GM21723 (cell line): ENCODE data around the gene FAM114A1.

Experiments used
- ATAC-seq: cut with Tn5 transposase; IDR thresholded peaks from one replicate; pipeline ENCODE4 v1.9.1; 2021; ENCODE audit warnings: mild to moderate bottlenecking, moderate library complexity; ENCODE audit not compliant: unreplicated experiment

FAM114A1 gene

GRCh38 chr4:38857354-38858096 is 10.1 kb upstream of the FAM114A1 start:
- peak; percentile 67 for ATAC-seq

GRCh38 chr4:38858097-38858420 is 9.5 kb upstream of the FAM114A1 start:
- ATAC-seq: no peak

- no peak for ATAC-seq
Measured at GRCh38 chr4:38859501-38859900, 8.1 kb upstream of the FAM114A1 start.

- peak; percentile 55 for ATAC-seq
Measured at GRCh38 chr4:38860788-38861424, 6.7 kb upstream of the FAM114A1 start.

- no peak for ATAC-seq
Measured at GRCh38 chr4:38861791-38862190, 5.8 kb upstream of the FAM114A1 start.

- ATAC-seq: no peak
Measured at GRCh38 chr4:38865445-38865844, 2.2 kb upstream of the FAM114A1 start.

- ATAC-seq: no peak
Measured at GRCh38 chr4:38866973-38867477, 581 bp upstream of the FAM114A1 start.

GRCh38 chr4:38868059-38868960 is 704 bp downstream of the FAM114A1 start:
- no peak for ATAC-seq

- no peak for ATAC-seq
Measured at GRCh38 chr4:38869511-38869910, 1.9 kb downstream of the FAM114A1 start.

- ATAC-seq: no peak
Measured at GRCh38 chr4:38870098-38870808, 2.6 kb downstream of the FAM114A1 start.

- ATAC-seq: no peak
Measured at GRCh38 chr4:38871593-38871992, 4.0 kb downstream of the FAM114A1 start.

- no peak for ATAC-seq
Measured at GRCh38 chr4:38872620-38873019, 5.0 kb downstream of the FAM114A1 start.

- ATAC-seq: no peak
Measured at GRCh38 chr4:38873290-38873944, 5.8 kb downstream of the FAM114A1 start.

GRCh38 chr4:38876636-38877035 is 9.0 kb downstream of the FAM114A1 start:
- no peak for ATAC-seq

GRCh38 chr4:38884254-38884653 is 16.6 kb downstream of the FAM114A1 start:
- ATAC-seq: no peak

GRCh38 chr4:38889143-38889542 is 21.5 kb downstream of the FAM114A1 start:
- no peak for ATAC-seq

GRCh38 chr4:38891051-38891983 is 23.7 kb downstream of the FAM114A1 start:
- ATAC-seq: no peak

GRCh38 chr4:38894322-38894982 is 26.8 kb downstream of the FAM114A1 start:
- no peak for ATAC-seq

GRCh38 chr4:38896940-38897339 is 29.3 kb downstream of the FAM114A1 start:
- no peak for ATAC-seq
